ENCODE results near the gene PRKCH.

PRKCH gene

GRCh38 chr14:61326847-61327246 is 5.5 kb downstream of the PRKCH start:
- DNase-seq (ENCODE audit: low read depth), result no peak
- H3K4me3 ChIP-seq (ENCODE audit: low read depth, low read length), result no peak overlapping the region
- TF ChIP-seq CTCF (IDR thresholded peaks at IDR 0.05; ENCODE audit: low read depth, low read length, missing control alignments), result no peak

- no peak for TF ChIP-seq CTCF (IDR thresholded peaks at IDR 0.05; ENCODE audit: low read depth, low read length, missing control alignments)
- no peak for DNase-seq (ENCODE audit: low read depth)
- no peak overlapping the region for H3K4me3 ChIP-seq (ENCODE audit: low read depth, low read length)
Observed at GRCh38 chr14:61328626-61329262, 7.4 kb downstream of the PRKCH start.

GRCh38 chr14:61329478-61330051 is 8.2 kb downstream of the PRKCH start:
- TF ChIP-seq CTCF (IDR thresholded peaks at IDR 0.05; ENCODE audit: low read depth, low read length, missing control alignments), result no peak
- H3K4me3 ChIP-seq (ENCODE audit: low read depth, low read length), result no peak overlapping the region
- no peak for DNase-seq (ENCODE audit: low read depth)

- no peak overlapping the region for H3K4me3 ChIP-seq (ENCODE audit: low read depth, low read length)
- DNase-seq (ENCODE audit: low read depth), result no peak
- no peak for TF ChIP-seq CTCF (IDR thresholded peaks at IDR 0.05; ENCODE audit: low read depth, low read length, missing control alignments)
Observed at GRCh38 chr14:61330511-61330910, 9.1 kb downstream of the PRKCH start.

GRCh38 chr14:61331992-61332657 is 10.7 kb downstream of the PRKCH start:
- TF ChIP-seq CTCF (IDR thresholded peaks at IDR 0.05; ENCODE audit: low read depth, low read length, missing control alignments), result no peak
- no peak for DNase-seq (ENCODE audit: low read depth)
- no peak overlapping the region for H3K4me3 ChIP-seq (ENCODE audit: low read depth, low read length)

- no peak for DNase-seq (ENCODE audit: low read depth)
- H3K4me3 ChIP-seq (ENCODE audit: low read depth, low read length), result no peak overlapping the region
- TF ChIP-seq CTCF (IDR thresholded peaks at IDR 0.05; ENCODE audit: low read depth, low read length, missing control alignments), result no peak
Observed at GRCh38 chr14:61332658-61333029, 11.3 kb downstream of the PRKCH start.
